GM21515 (cell line): ENCODE data around the gene RAB42.

ENCODE experiments used
- ATAC-seq: cut with Tn5 transposase; IDR thresholded peaks from one replicate; pipeline ENCODE4 v1.9.1; 2021; ENCODE audit not compliant: unreplicated experiment

The RAB42 gene

DNA sequence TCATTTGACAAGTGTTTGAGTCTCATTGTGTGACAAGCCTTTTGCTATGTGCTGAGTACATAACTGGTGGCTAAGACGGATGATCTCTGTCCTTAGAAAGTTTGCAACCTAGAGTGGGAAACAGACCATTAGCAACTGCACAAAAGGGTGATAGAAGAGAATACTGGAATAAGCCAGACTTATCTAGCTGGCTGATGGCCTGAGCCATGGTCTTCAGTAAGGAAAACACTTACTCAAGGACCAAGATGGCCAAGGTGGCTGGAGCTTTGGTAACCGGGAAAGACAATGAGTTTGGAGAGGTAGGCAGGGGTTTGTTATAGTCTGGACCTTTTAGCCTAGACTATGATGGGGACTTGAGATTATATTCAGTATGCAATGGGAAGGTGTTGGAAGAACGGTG, 52.4 kb downstream of the RAB42 start:
- ATAC-seq = no peak
